Mesenchymal stem cell (in vitro differentiated cells and primary cell): Measurements from ENCODE around the gene ZNF574.

Source experiments
- DNase-seq: peaks from one replicate; pipeline ENCODE4 v3.0.0-alpha.2; 2013
- H2AFZ ChIP-seq: one replicate; pipeline ENCODE4 v1.6.1; 2013; ENCODE audit warnings: low read depth, mild to moderate bottlenecking, control low read depth, inconsistent platforms, low read length, moderate library complexity
- H2AK5ac ChIP-seq: 2 replicates; pipeline ENCODE4 v1.6.1; 2013; ENCODE audit warnings: low read length, moderate library complexity, mild to moderate bottlenecking, inconsistent platforms; ENCODE audit not compliant: severe bottlenecking
- H2BK120ac ChIP-seq: one replicate; pipeline ENCODE4 v1.6.1; 2013; ENCODE audit warnings: low read depth, mild to moderate bottlenecking, inconsistent platforms, low read length, moderate library complexity
- H2BK12ac ChIP-seq, 2 experiments: one replicate each; pipeline ENCODE4 v1.6.1; 2013; ENCODE audit warnings: inconsistent platforms in 2 of 2, low read length in 2 of 2, mild to moderate bottlenecking in 2 of 2, moderate library complexity in 2 of 2, control low read depth in 1 of 2
- H2BK15ac ChIP-seq: one replicate; pipeline ENCODE4 v1.6.1; 2013; ENCODE audit warnings: mild to moderate bottlenecking, low read depth, inconsistent platforms; ENCODE audit not compliant: poor library complexity, severe bottlenecking
- H2BK5ac ChIP-seq: 2 replicates; pipeline ENCODE4 v1.6.1; 2013; ENCODE audit warnings: low read depth, mild to moderate bottlenecking, low read length, control low read depth, inconsistent platforms; ENCODE audit not compliant: poor library complexity, severe bottlenecking
- H3K14ac ChIP-seq, 2 experiments: one replicate each; pipeline ENCODE4 v1.6.1; 2013; ENCODE audit warnings: inconsistent platforms in 2 of 2, low read length in 2 of 2, control low read depth in 1 of 2, mild to moderate bottlenecking in 1 of 2, moderate library complexity in 1 of 2
- H3K18ac ChIP-seq, 2 experiments: one replicate each; pipeline ENCODE4 v1.6.1; 2013; ENCODE audit warnings: inconsistent platforms in 2 of 2, low read length in 2 of 2, control low read depth in 1 of 2, low read depth in 1 of 2, mild to moderate bottlenecking in 1 of 2
- H3K23ac ChIP-seq, 2 experiments: one replicate each; pipeline ENCODE4 v1.6.1; 2013; ENCODE audit warnings: inconsistent platforms in 2 of 2, low read length in 2 of 2, mild to moderate bottlenecking in 2 of 2, moderate library complexity in 2 of 2, control low read depth in 1 of 2
- H3K27ac ChIP-seq: 2 replicates; pipeline ENCODE4 v1.5.1; 2013; ENCODE audit warnings: mild to moderate bottlenecking, moderate library complexity, low read length, control low read depth, inconsistent platforms; ENCODE audit not compliant: poor library complexity, severe bottlenecking
- H3K27me3 ChIP-seq, 2 experiments: 2 replicates each; pipeline versions ENCODE4 v1.6.1 to v1.7.0; 2013; ENCODE audit warnings: low read length in 2 of 2, mild to moderate bottlenecking in 2 of 2, moderate library complexity in 2 of 2, control low read depth in 1 of 2, inconsistent platforms in 1 of 2; ENCODE audit not compliant: control insufficient read depth in 1 of 2, insufficient read depth in 1 of 2
- H3K36me3 ChIP-seq, 2 experiments: 2 replicates each; pipeline versions ENCODE4 v1.6.1 to v1.7.0; 2013; ENCODE audit warnings: low read length in 2 of 2, control low read depth in 1 of 2, inconsistent platforms in 1 of 2, low read depth in 1 of 2, mild to moderate bottlenecking in 1 of 2; ENCODE audit not compliant: insufficient read depth in 2 of 2, control insufficient read depth in 1 of 2
- H3K4ac ChIP-seq, 2 experiments: one replicate each; pipeline ENCODE4 v1.6.1; 2013; ENCODE audit warnings: inconsistent platforms in 2 of 2, low read length in 2 of 2, mild to moderate bottlenecking in 2 of 2, moderate library complexity in 2 of 2, control low read depth in 1 of 2, low read depth in 1 of 2
- H3K4me1 ChIP-seq: 2 replicates; pipeline ENCODE4 v1.6.1; 2013; ENCODE audit warnings: low read depth, low read length, control low read depth; ENCODE audit not compliant: control insufficient read depth, insufficient read depth
- H3K4me2 ChIP-seq: 2 replicates; pipeline ENCODE4 v1.6.1; 2013; ENCODE audit warnings: low read length, mild to moderate bottlenecking, inconsistent platforms; ENCODE audit not compliant: poor library complexity, severe bottlenecking
- H3K4me3 ChIP-seq, 2 experiments: 2 replicates each; pipeline versions ENCODE4 v1.5.1 to v1.7.0; 2013; ENCODE audit warnings: low read length in 2 of 2, mild to moderate bottlenecking in 2 of 2, control low read depth in 1 of 2, low read depth in 1 of 2; ENCODE audit not compliant: insufficient read depth in 1 of 2
- H3K79me1 ChIP-seq: replicated peaks from 2 replicates; pipeline ENCODE4 v1.6.1; 2013; ENCODE audit warnings: mild to moderate bottlenecking, control low read depth, low read length, inconsistent platforms; ENCODE audit not compliant: poor library complexity, severe bottlenecking
- H3K9ac ChIP-seq: 2 replicates; pipeline ENCODE4 v1.7.0; 2013; ENCODE audit warnings: mild to moderate bottlenecking, low read length, moderate library complexity
- H3K9me3 ChIP-seq: 2 replicates; pipeline ENCODE4 v1.7.0; 2013; ENCODE audit warnings: mild to moderate bottlenecking, low read length; ENCODE audit not compliant: control insufficient read depth
- H4K8ac ChIP-seq: one replicate; pipeline ENCODE4 v1.6.1; 2013; ENCODE audit warnings: inconsistent platforms, mild to moderate bottlenecking, low read length, moderate library complexity
- H4K91ac ChIP-seq: one replicate; pipeline ENCODE4 v1.6.1; 2013; ENCODE audit warnings: mild to moderate bottlenecking, low read length, inconsistent platforms
- WGBS: methylation state at CpG from one replicate; pipeline ENCODE4 v1.1.7; 2013; ENCODE audit warnings: mixed read lengths; 5-methylcytosine and 5-hydroxymethylcytosine counted together

ZNF574 gene

GRCh38 chr19:42088471-42089190, 12.7 kb downstream of the ZNF574 start:
- peak overlapping the region; percentile 81 to 84 for H3K18ac ChIP-seq

DNA sequence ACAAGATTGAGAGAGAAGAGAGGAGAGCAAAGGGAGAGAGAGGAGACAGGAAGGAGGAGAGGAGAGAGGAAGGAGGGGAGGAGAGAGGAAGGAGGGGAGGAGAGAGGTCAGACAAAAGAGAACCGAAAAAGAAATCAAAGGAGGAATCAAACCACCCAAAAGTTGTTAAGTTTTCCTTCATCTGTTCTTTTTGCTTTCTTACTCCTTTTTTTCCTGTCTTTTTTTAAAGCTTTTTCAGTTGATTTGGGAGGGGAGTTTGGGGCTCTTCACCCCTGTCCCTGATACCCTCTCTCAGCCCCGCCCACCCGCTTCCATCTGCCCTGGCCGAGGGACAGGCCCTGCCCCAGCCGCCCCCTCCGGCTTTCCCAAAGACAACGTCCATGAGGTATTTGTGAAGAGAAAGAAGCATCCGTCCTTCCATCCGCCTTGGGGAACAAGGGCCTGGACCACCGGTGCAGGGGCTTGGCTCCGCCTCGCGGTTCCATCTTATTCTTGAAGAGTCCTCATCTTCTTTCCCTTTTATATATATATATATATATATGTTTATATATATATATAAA, 13.3 kb downstream of the ZNF574 start:
- peak overlapping the region; percentile 57 for H2BK15ac ChIP-seq
- WGBS = 74% methylated on average over 7 of the region's 13 CpGs
- peak overlapping the region; percentile 54 for H2AK5ac ChIP-seq
- no peaks in the 10 kb centered on the region for H3K27me3 ChIP-seq
- peak overlapping the region in 1 of 2 experiments; percentile 61 for H2BK12ac ChIP-seq
- H3K18ac ChIP-seq = peak overlapping the region in 1 of 2 experiments; percentile 81
- H3K14ac ChIP-seq = no peak overlapping the region
- H2BK120ac ChIP-seq = peak overlapping the region; percentile 2
- H3K4ac ChIP-seq = peak overlapping the region in 1 of 2 experiments; percentile 65
- H4K8ac ChIP-seq = peak overlapping the region; percentile 74
- no peak overlapping the region for H3K23ac ChIP-seq
- peaks cover 2% of the 10 kb centered on the region for H3K79me1 ChIP-seq
- peaks cover 15 to 19% of the 10 kb centered on the region in 2 experiments for H3K36me3 ChIP-seq
- H2AFZ ChIP-seq = peak overlapping the region; percentile 80
- no peak overlapping the region for H3K4me2 ChIP-seq
- H4K91ac ChIP-seq = peak overlapping the region; percentile 30
- H3K9me3 ChIP-seq = no peaks in the 10 kb centered on the region
- H2BK5ac ChIP-seq = no peak overlapping the region
- peaks cover 27% of the 10 kb centered on the region for H3K4me1 ChIP-seq
- DNase-seq = no peak
- peak overlapping the region; percentile 84 for H3K27ac ChIP-seq
- peak overlapping the region in 1 of 2 experiments; percentile 50 for H3K4me3 ChIP-seq
- H3K9ac ChIP-seq = peak overlapping the region; percentile 47

More at GRCh38 chr19:42088471-42089190, 12.7 kb downstream of the ZNF574 start:
- DNase-seq = peak; percentile 79
- peak overlapping the region; percentile 47 for H3K9ac ChIP-seq
- peak overlapping the region; percentile 2 for H2BK120ac ChIP-seq
- H2AK5ac ChIP-seq = peak overlapping the region; percentile 54
- H3K4me2 ChIP-seq = peak overlapping the region; percentile 43
- H2BK12ac ChIP-seq = peak overlapping the region in 1 of 2 experiments; percentile 83
- peak overlapping the region; percentile 30 for H4K91ac ChIP-seq
- peak overlapping the region; percentile 82 for H4K8ac ChIP-seq
- H3K23ac ChIP-seq = peak overlapping the region in 1 of 2 experiments; percentile 32
- peaks cover 27% of the 10 kb centered on the region for H3K4me1 ChIP-seq
- peak overlapping the region; percentile 55 for H2BK15ac ChIP-seq
- WGBS = 72% methylated on average over 17 of the region's 18 CpGs
- H3K79me1 ChIP-seq = peaks cover 5% of the 10 kb centered on the region
- H3K9me3 ChIP-seq = no peaks in the 10 kb centered on the region
- H3K27me3 ChIP-seq = no peaks in the 10 kb centered on the region
- peaks cover 13% of the 10 kb centered on the region in 2 experiments for H3K36me3 ChIP-seq
- peak overlapping the region in 1 of 2 experiments; percentile 65 for H3K4ac ChIP-seq
- H2AFZ ChIP-seq = peak overlapping the region; percentile 80
- H3K4me3 ChIP-seq = peak overlapping the region in 1 of 2 experiments; percentile 50
- H2BK5ac ChIP-seq = peak overlapping the region; percentile 61
- H3K27ac ChIP-seq = peak overlapping the region; percentile 84
- H3K14ac ChIP-seq = peak overlapping the region in 1 of 2 experiments; percentile 67

GRCh38 chr19:42089772-42090171, 13.8 kb downstream of the ZNF574 start:
- WGBS = 96% methylated on average over 13 of the region's 13 CpGs
- H3K18ac ChIP-seq = no peak overlapping the region
- H2BK15ac ChIP-seq = no peak overlapping the region
- peaks cover 2% of the 10 kb centered on the region for H3K79me1 ChIP-seq
- H3K36me3 ChIP-seq = peaks cover 17 to 24% of the 10 kb centered on the region in 2 experiments
- H3K4ac ChIP-seq = no peak overlapping the region
- H3K4me1 ChIP-seq = peaks cover 27% of the 10 kb centered on the region
- H2BK12ac ChIP-seq = no peak overlapping the region
- H2BK120ac ChIP-seq = no peak overlapping the region
- H3K23ac ChIP-seq = no peak overlapping the region
- no peak overlapping the region for H3K14ac ChIP-seq
- no peak overlapping the region for H4K8ac ChIP-seq
- no peak overlapping the region for H3K27ac ChIP-seq
- no peak overlapping the region for H3K9ac ChIP-seq
- H3K9me3 ChIP-seq = no peaks in the 10 kb centered on the region
- H2AK5ac ChIP-seq = no peak overlapping the region
- DNase-seq = no peak
- no peak overlapping the region for H3K4me2 ChIP-seq
- H4K91ac ChIP-seq = no peak overlapping the region
- H2AFZ ChIP-seq = no peak overlapping the region
- H3K27me3 ChIP-seq = no peaks in the 10 kb centered on the region
- no peak overlapping the region for H2BK5ac ChIP-seq
- H3K4me3 ChIP-seq = no peak overlapping the region

DNA sequence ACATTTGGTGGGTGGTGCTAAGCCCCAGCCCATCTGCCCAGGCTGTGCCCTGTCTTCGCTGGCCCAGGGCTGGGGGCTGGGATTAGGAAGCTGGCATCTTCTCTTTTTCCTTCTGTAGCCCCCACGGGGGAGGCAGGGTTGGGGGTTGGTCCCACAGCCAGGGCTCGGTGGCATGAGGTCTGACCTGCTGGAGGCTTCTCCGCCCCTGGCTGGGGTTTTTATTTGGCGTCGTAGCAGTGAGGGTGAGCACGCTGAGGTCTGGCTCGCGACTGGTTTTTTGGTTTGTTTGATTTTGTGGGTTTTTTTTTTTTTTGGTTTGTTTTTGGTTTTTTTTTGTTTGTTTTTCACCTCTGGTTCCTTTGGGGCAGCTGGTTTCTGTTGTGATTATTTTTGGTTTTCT, 14.7 kb downstream of the ZNF574 start:
- Histone ChIP-seq H2AK5ac (no peak overlapping the region), H3K9ac (no peak overlapping the region), H4K91ac (no peak overlapping the region), H3K4me2 (no peak overlapping the region), H2BK120ac (no peak overlapping the region), H2BK12ac (no peak overlapping the region), H3K18ac (no peak overlapping the region), H3K14ac (no peak overlapping the region), H3K79me1 (peaks cover 2% of the 10 kb centered on the region), H3K4me1 (peaks cover 27% of the 10 kb centered on the region), H2BK15ac (no peak overlapping the region), H2AFZ (no peak overlapping the region), H3K27ac (no peak overlapping the region), H4K8ac (no peak overlapping the region), H3K27me3 (no peaks in the 10 kb centered on the region), H2BK5ac (no peak overlapping the region), H3K23ac (no peak overlapping the region), H3K36me3 (peaks cover 26 to 32% of the 10 kb centered on the region in 2 experiments), H3K9me3 (no peaks in the 10 kb centered on the region), H3K4ac (no peak overlapping the region), H3K4me3 (no peak overlapping the region)
- DNase-seq = no peak
- 82% methylated on average over 9 of the region's 9 CpGs for WGBS
